ENCODE results near the gene SS18L1. TPM values are rescaled to one million over a fixed set of nuclear protein-coding genes. Genes with fewer than 3 reads are reported as not detected.

SS18L1 gene
- total and polyA plus RNA-seq, 10 of the 15 experiments (the other 5 are each of a cell fraction or from before 2014, with no cell fraction given), result 1.8 to 20.0 (median 6.6) TPM

- H3K9me3 ChIP-seq (replicated peaks; ENCODE audit: control insufficient read depth, insufficient read depth, low read length), result no peaks in the 10 kb centered on the region
- no peaks in the 10 kb centered on the region for H3K36me3 ChIP-seq (ENCODE audit: control insufficient read depth in 2 of 2, insufficient read depth in 2 of 2, low read length in 1 of 2)
- H3K4me1 ChIP-seq (ENCODE audit: control insufficient read depth, insufficient read depth, low read length), result no peaks in the 10 kb centered on the region
- in situ Hi-C loops (cut with MboI) (no loop called here), intact Hi-C loops (cut with micrococcal nuclease; ENCODE audit: unreplicated experiment) (no loop called here)
- ChIA-PET CTCF (no interaction called here), RAD21 (ENCODE audit: unreplicated experiment) (no interaction called here), SMC1A (ENCODE audit: uncharacterized antibody, unreplicated experiment) (no interaction called here), POLR2A (no interaction called here)
- H3K4me2 ChIP-seq (ENCODE audit: control insufficient read depth, insufficient read depth), result no peak overlapping the region
- H3K27me3 ChIP-seq (replicated peaks in 1 of 2; ENCODE audit: control insufficient read depth in 2 of 2, insufficient read depth in 2 of 2, low read length in 1 of 2), result peaks cover 0 to 8% of the 10 kb centered on the region in 2 experiments; a peak in 2 of 4 replicates
- WGBS (ENCODE audit: insufficient coverage, insufficient replicate concordance, low lambda C conversion rate, missing lambda C conversion rate), result 44% methylated on average over 31 of the region's 40 CpGs
- no peak overlapping the region for H3K9ac ChIP-seq (ENCODE audit: control insufficient read depth, insufficient read depth, low read length)
- DNase-seq (ENCODE audit: low read depth, low spot score) (no peak), ATAC-seq (no peak), FAIRE-seq (no peak)
- no peak overlapping the region for H3K4me3 ChIP-seq
- TF ChIP-seq ASH2L (IDR thresholded peaks at IDR 0.05; ENCODE audit: borderline replicate concordance, low read depth) (no peak), IRF4 (IDR thresholded peaks at IDR 0.05; ENCODE audit: low read depth, low read length) (no peak), IKZF1 (conservative IDR thresholded peaks at IDR 0.05) (no peak), NBN (IDR thresholded peaks at IDR 0.05) (no peak), TCF12 (IDR thresholded peaks at IDR 0.05; ENCODE audit: low read depth, low read length) (no peak)
- TF ChIP-seq, protein P1, sequence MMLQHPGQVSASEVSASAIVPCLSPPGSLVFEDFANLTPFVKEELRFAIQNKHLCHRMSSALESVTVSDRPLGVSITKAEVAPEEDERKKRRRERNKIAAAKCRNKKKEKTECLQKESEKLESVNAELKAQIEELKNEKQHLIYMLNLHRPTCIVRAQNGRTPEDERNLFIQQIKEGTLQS (IDR thresholded peaks at IDR 0.05; ENCODE audit: borderline replicate concordance, extremely low read depth, low read depth, low read length), result no peak
- no peaks in the 10 kb centered on the region for H3K79me2 ChIP-seq (ENCODE audit: control insufficient read depth, insufficient read depth, low read length)
- H2AFZ ChIP-seq (ENCODE audit: control insufficient read depth, low read depth, low read length), result no peak overlapping the region
- no peaks in the 10 kb centered on the region; the same call in 1 of the 2 replicates for H4K20me1 ChIP-seq (ENCODE audit: control insufficient read depth, insufficient read depth)
- no TSS peak for BruUV-seq (replicated peaks)
- no peak overlapping the region for H3K27ac ChIP-seq (ENCODE audit: control insufficient read depth, insufficient read depth)
Observed at GRCh38 chr20:62215991-62216635, 72.5 kb downstream of the SS18L1 start.
